ENCODE measurements around the gene TMPRSS4. TPM values are rescaled to one million over a fixed set of nuclear protein-coding genes. Genes with fewer than 3 reads are reported as not detected.

Gene TMPRSS4
- total and polyA plus RNA-seq, 9 of the 15 experiments (the other 6 are each of a cell fraction or from before 2014, with no cell fraction given): 4.0 to 10.0 (median 5.6) TPM

DNA sequence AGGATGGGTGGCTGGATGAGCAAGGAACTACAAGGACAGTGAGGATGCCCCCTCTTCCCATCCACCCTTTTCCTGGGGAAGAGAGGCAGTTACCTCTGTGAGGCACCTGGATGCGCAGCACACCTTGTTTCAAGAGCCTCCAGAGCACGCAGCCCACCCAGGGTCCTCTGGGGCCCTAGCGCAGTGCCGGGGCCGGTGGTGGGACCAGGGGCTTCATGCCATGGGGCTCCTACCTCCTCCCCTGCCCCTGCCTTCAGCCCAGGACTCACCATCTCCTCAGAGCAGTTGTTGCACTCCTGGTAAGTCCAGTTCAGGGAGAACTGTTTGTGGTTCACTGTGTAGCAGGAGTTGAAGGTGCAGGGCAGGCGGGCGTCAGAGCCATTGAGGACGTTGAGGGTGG is 91.4 kb downstream of the TMPRSS4 start (continued):
- TF ChIP-seq, protein P1, sequence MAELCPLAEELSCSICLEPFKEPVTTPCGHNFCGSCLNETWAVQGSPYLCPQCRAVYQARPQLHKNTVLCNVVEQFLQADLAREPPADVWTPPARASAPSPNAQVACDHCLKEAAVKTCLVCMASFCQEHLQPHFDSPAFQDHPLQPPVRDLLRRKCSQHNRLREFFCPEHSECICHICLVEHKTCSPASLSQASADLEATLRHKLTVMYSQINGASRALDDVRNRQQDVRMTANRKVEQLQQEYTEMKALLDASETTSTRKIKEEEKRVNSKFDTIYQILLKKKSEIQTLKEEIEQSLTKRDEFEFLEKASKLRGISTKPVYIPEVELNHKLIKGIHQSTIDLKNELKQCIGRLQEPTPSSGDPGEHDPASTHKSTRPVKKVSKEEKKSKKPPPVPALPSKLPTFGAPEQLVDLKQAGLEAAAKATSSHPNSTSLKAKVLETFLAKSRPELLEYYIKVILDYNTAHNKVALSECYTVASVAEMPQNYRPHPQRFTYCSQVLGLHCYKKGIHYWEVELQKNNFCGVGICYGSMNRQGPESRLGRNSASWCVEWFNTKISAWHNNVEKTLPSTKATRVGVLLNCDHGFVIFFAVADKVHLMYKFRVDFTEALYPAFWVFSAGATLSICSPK (IDR thresholded peaks at IDR 0.05; ENCODE audit: borderline replicate concordance): no peak
- TF ChIP-seq, protein P2, sequence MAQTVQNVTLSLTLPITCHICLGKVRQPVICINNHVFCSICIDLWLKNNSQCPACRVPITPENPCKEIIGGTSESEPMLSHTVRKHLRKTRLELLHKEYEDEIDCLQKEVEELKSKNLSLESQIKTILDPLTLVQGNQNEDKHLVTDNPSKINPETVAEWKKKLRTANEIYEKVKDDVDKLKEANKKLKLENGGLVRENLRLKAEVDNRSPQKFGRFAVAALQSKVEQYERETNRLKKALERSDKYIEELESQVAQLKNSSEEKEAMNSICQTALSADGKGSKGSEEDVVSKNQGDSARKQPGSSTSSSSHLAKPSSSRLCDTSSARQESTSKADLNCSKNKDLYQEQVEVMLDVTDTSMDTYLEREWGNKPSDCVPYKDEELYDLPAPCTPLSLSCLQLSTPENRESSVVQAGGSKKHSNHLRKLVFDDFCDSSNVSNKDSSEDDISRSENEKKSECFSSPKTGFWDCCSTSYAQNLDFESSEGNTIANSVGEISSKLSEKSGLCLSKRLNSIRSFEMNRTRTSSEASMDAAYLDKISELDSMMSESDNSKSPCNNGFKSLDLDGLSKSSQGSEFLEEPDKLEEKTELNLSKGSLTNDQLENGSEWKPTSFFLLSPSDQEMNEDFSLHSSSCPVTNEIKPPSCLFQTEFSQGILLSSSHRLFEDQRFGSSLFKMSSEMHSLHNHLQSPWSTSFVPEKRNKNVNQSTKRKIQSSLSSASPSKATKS (CRISPR knock-in tag; IDR thresholded peaks at IDR 0.05): no peak

DNA sequence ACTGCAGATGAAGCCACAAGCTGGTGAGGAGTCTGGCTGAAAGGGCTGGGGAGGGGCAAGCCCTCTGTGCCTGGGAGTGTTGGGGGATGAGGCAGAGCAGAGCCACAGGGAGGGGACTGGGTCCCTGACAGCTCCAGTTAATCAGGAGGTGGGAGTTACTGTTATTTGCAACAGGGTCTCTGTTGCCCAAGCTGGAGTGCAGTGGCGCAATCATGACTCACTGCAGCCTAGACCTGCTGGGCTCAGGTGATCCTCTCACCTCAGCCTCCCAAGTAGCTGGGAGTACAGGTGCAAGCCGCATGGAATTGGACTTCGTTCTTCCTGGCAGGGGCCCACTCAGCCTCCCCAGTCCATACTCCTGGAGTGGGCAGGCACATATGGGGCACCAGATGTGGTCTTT is 91.9 kb downstream of the TMPRSS4 start:
- Histone ChIP-seq H3K9me1 (ENCODE audit: control insufficient read depth, insufficient read depth, low read length) (no peaks in the 10 kb centered on the region), H3K4me3 (no peak overlapping the region), H3K4me2 (ENCODE audit: insufficient read depth, low read length) (no peak overlapping the region), H3K4me1 (replicated peaks in 1 of 2; ENCODE audit: control insufficient read depth in 2 of 2, insufficient read depth in 2 of 2, low read length in 2 of 2) (peaks cover 0 to 10% of the 10 kb centered on the region in 2 experiments; a peak in 2 of 5 replicates), H3K27ac (ENCODE audit: extremely low read depth, low read depth, low read length) (no peak overlapping the region), H3K36me3 (ENCODE audit: control insufficient read depth, insufficient read depth, low read length) (no peaks in the 10 kb centered on the region), H4K20me1 (replicated peaks; ENCODE audit: control insufficient read depth, insufficient read depth, low read length) (peaks cover 22% of the 10 kb centered on the region), H3K79me2 (ENCODE audit: control insufficient read depth, insufficient read depth, low read length) (no peaks in the 10 kb centered on the region), H2AFZ (ENCODE audit: low read depth, low read length) (no peak overlapping the region), H3K9ac (ENCODE audit: insufficient read depth in 1 of 2, low read depth in 2 of 2, low read length in 2 of 2) (no peak overlapping the region), H3K9me3 (replicated peaks; ENCODE audit: control insufficient read depth, insufficient read depth, low read depth, low read length) (no peaks in the 10 kb centered on the region), H3K27me3 (ENCODE audit: control insufficient read depth in 2 of 2, insufficient read depth in 2 of 2, low read length in 2 of 2) (peaks cover 21 to 83% of the 10 kb centered on the region in 2 experiments; a peak in 4 of 5 replicates)
- BruUV-seq (replicated peaks): no TSS peak
- DNase-seq (ENCODE audit: extremely low read depth in 1 of 4, low spot score in 3 of 4) (no peak), FAIRE-seq (no peak), ATAC-seq (no peak)
- intact Hi-C loops (cut with micrococcal nuclease) (no loop called here), in situ Hi-C loops (cut with MboI) (no loop called here)
- POLR2A ChIA-PET: interaction anchor here (1.0 to 1.3 kb wide), 2 partner anchors 22 to 35 kb away, joined by 3 to 4 read pairs; no protein-coding TSS in a partner anchor
- CTCF ChIA-PET (ENCODE audit: low intra/inter-chr PET ratio): no interaction called here
- TF ChIP-seq TRIM28 (IDR thresholded peaks at IDR 0.05): no peak
- TF ChIP-seq ZBTB17 (CRISPR knock-in tag; IDR thresholded peaks at IDR 0.05): no peak
- TF ChIP-seq ZNF140 (CRISPR knock-in tag; IDR thresholded peaks at IDR 0.05): no peak
- TF ChIP-seq ZBED1 (IDR thresholded peaks at IDR 0.05): no peak
- TF ChIP-seq XRCC5 (IDR thresholded peaks at IDR 0.05; ENCODE audit: low read depth, low read length): no peak
- TF ChIP-seq, protein P3, sequence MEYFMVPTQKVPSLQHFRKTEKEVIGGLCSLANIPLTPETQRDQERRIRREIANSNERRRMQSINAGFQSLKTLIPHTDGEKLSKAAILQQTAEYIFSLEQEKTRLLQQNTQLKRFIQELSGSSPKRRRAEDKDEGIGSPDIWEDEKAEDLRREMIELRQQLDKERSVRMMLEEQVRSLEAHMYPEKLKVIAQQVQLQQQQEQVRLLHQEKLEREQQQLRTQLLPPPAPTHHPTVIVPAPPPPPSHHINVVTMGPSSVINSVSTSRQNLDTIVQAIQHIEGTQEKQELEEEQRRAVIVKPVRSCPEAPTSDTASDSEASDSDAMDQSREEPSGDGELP (CRISPR knock-in tag; IDR thresholded peaks at IDR 0.05; ENCODE audit: borderline replicate concordance): no peak
- TF ChIP-seq RFX1 (IDR thresholded peaks at IDR 0.05): no peak
- no peak for TF ChIP-seq NCOA6 (IDR thresholded peaks at IDR 0.05)
- WGBS (ENCODE audit: insufficient coverage, low coverage, missing lambda C conversion rate): 0% methylated on average over 3 of the region's 3 CpGs
